Measurements from ENCODE around the gene OR2T5. TPM values are rescaled to one million over a fixed set of nuclear protein-coding genes. Genes with fewer than 3 reads are reported as not detected.
"Not testable (repeated sequence)": the region's sequence is repeated elsewhere in the genome, so short reads cannot be mapped to it uniquely, and the experiment has no call there.

The OR2T5 gene, protein sequence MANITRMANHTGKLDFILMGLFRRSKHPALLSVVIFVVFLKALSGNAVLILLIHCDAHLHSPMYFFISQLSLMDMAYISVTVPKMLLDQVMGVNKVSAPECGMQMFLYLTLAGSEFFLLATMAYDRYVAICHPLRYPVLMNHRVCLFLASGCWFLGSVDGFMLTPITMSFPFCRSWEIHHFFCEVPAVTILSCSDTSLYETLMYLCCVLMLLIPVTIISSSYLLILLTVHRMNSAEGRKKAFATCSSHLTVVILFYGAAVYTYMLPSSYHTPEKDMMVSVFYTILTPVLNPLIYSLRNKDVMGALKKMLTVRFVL
- not detected for total RNA-seq

DNA sequence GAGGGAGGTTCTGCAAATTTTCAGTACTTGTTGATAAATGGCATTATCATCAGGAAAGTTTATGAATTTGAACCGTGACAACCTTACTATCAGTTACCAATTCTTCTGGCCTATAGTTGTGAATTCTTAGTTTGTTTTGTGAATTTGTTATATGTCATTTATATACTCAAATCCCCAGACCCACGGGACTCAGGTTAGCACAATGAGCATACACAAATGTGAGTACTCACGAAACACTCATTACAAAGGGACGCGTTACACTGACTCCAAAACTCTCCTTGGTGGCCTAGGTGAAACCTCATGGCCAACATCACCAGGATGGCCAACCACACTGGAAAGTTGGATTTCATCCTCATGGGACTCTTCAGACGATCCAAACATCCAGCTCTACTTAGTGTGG is at the start of gene OR2T5:
TSS of gene OR2T5 (plus strand) at position 301 of the 400 bp plus-strand sequence. CDS start at position 301, 0 bp downstream.
- intact Hi-C loops (cut with DNase I); H3K9me3 ChIP-seq; DNase-seq (ENCODE audit: low spot score); H3K27ac ChIP-seq; H3K4me3 ChIP-seq; H3K27me3 ChIP-seq (replicated peaks; ENCODE audit: insufficient read depth); H3K36me3 ChIP-seq; H3K4me1 ChIP-seq (replicated peaks): not testable (repeated sequence)
- 90% methylated on average over 4 of the region's 6 CpGs for WGBS

DNA sequence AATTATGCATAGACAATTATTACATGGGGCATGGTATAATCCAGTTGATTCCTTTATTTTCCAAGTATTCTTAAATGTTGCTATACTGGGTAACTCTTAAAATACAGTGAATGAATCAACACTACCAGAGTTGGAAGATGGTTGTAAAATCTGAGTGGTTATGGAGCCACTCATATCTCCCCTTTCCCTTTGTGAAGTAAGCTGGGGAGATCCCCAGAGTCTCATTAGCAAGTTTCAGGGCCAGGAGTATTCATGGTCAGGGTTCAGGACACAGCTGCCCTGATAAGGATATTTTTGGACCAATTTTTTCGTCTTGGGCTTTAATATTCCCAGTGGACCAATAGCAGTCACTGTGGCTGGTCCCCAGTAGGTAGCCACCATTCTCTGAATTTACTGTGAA is 49.7 kb upstream of the OR2T5 start:
- H3K4me1 ChIP-seq (replicated peaks); H3K4me3 ChIP-seq; DNase-seq (ENCODE audit: low spot score); H3K9me3 ChIP-seq; H3K36me3 ChIP-seq; H3K27me3 ChIP-seq (replicated peaks; ENCODE audit: insufficient read depth); H3K27ac ChIP-seq; intact Hi-C loops (cut with DNase I): not testable (repeated sequence)
- WGBS = 67% methylated on average over 1 of the region's 1 CpG

DNA sequence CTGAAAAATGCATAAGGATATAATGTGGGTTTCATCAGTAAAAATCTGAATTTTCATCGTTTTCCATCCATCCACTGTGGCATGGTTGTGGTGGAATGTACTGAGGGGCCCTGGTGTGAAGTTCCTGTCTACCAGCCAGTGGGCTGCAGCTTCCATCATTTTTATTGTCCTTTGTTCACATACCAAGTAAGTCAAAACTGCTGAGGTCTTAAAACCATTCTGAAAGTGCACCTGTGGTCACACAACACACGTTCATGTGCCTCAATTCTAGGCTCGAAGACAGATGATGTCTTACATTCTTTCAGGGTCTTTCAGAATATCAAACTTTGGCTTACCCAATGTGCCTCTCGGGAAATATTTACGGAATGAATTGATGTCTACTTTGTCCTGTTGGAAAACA is 49.1 kb upstream of the OR2T5 start:
- H3K27ac ChIP-seq; H3K27me3 ChIP-seq (replicated peaks; ENCODE audit: insufficient read depth); H3K36me3 ChIP-seq; H3K9me3 ChIP-seq; DNase-seq (ENCODE audit: low spot score); intact Hi-C loops (cut with DNase I); H3K4me3 ChIP-seq; H3K4me1 ChIP-seq (replicated peaks): not testable (repeated sequence)
- WGBS = 65% methylated on average over 5 of the region's 5 CpGs

DNA sequence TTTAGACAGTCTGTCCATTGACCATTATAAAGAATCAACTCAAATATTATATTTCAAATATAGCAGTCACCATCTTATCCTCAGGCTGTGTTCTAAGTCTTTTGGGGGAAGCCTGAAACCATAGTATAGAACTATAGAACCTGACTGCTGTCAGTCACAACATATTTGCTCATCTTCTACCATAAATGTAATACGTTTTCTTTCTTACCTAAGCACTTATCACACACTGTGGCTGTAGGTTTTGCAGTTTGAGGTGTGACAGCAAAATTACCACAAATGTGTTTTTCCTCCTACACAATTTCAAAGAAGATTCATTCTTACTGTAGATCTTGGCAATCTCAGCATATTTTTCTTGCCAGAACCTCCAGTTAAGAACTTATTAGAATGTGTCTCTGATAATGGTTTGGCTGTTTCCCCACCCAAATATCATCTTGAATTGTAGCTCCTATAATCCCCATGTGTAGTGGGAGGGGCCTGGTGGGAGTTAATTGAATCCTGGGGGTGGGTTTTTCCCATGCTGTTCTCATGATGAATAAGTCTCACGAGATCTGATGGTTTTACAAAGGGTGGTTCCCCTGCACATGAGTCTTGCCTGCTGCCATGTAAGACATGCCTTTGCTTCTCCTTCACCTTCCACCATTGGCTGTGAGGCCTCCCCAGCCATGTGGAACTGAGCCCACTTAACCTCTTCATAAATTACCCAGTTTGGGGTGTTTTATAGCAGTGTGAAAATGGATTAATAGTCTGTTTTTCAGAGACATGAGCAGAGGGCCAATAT is 45.7 kb upstream of the OR2T5 start:
- 69% methylated on average over 1 of the region's 2 CpGs for WGBS
- DNase-seq (ENCODE audit: low spot score); intact Hi-C loops (cut with DNase I); H3K27ac ChIP-seq; H3K36me3 ChIP-seq; H3K9me3 ChIP-seq; H3K4me3 ChIP-seq; H3K27me3 ChIP-seq (replicated peaks; ENCODE audit: insufficient read depth); H3K4me1 ChIP-seq (replicated peaks): not testable (repeated sequence)

DNA sequence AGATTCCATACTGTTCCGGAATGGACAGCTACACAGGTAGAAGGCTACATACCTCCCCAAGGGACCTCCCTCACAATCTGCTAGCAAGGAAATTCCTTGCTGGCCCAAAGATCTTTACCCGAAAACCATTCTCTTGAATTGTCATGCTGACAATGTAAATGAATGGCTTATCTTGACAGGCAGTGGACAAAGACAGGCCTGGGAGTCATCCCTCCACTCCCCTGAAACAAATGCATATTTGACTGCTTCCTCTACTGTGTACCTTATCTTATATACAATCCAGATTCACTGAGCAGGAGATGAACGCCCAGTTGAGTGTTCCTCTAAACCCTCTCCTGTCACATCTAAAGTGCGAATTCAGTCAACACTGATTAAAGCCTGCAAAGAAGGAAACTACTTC is 43.8 kb upstream of the OR2T5 start:
- H3K9me3 ChIP-seq; H3K36me3 ChIP-seq; H3K4me3 ChIP-seq; DNase-seq (ENCODE audit: low spot score); H3K27ac ChIP-seq; intact Hi-C loops (cut with DNase I); H3K4me1 ChIP-seq (replicated peaks); H3K27me3 ChIP-seq (replicated peaks; ENCODE audit: insufficient read depth): not testable (repeated sequence)
- 89% methylated on average over 4 of the region's 4 CpGs for WGBS

DNA sequence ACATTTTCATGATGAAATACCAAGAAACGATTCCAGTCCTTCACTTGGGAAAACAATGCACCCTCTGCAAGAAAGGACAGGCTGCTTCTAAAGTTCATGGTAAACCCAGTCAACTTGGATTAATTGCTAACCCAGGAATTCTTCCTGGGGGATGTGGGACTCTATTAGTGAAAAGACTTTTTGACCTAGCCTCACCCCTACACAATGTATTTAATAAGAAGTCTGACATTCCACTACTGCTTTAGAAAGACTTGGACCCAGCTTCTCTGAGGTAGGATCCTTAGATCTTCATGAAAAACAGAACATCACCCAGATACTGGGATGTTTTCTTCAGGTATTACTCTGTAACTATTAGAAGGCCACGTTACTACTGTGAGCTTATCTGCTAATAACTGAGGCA is 43.0 kb upstream of the OR2T5 start, which contains the start of gene OR2T2:
TSS of gene OR2T2 (plus strand) at position 239 of the 400 bp plus-strand sequence. CDS start 7,161 bp downstream, outside the sequence.
- H3K36me3 ChIP-seq; H3K9me3 ChIP-seq; intact Hi-C loops (cut with DNase I); H3K27me3 ChIP-seq (replicated peaks; ENCODE audit: insufficient read depth); DNase-seq (ENCODE audit: low spot score); H3K27ac ChIP-seq; H3K4me1 ChIP-seq (replicated peaks); H3K4me3 ChIP-seq: not testable (repeated sequence)
- 45% methylated on average over 2 of the region's 2 CpGs for WGBS

DNA sequence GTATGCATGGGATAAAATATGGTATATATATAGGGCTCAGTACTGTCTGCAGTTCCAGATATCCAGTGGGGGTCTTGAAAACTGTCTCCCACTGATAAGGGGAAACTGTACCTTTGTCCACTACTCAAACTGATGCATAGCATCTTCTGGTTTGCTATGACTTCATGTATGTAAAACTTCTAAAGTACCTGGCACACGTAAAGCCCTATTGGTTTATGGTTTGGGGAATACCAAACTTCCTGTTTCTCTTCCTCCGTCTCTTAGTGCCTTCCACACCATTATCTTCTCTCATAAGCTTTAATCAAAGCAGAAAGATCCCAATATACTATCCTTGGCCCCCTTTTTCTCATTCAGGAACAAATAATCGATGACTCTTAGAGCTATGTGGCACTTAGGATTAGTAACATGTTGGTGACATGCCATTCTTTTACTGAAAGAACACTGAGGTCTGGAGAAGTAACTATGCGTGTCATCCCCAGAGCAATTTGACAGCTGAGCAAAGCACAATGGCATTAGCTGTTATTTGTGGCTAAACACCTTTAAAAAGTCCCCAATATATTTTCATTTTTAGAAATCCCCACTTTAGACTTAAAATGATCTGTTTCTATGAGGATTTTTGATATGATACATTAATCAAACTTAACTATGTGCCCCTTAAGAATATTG is 39.8 kb upstream of the OR2T5 start:
- DNase-seq (ENCODE audit: low spot score); H3K36me3 ChIP-seq; H3K4me1 ChIP-seq (replicated peaks); H3K27ac ChIP-seq; H3K4me3 ChIP-seq; H3K9me3 ChIP-seq; H3K27me3 ChIP-seq (replicated peaks; ENCODE audit: insufficient read depth); intact Hi-C loops (cut with DNase I): not testable (repeated sequence)
- no CpG with 5 or more reads among the region's 4 CpGs for WGBS

DNA sequence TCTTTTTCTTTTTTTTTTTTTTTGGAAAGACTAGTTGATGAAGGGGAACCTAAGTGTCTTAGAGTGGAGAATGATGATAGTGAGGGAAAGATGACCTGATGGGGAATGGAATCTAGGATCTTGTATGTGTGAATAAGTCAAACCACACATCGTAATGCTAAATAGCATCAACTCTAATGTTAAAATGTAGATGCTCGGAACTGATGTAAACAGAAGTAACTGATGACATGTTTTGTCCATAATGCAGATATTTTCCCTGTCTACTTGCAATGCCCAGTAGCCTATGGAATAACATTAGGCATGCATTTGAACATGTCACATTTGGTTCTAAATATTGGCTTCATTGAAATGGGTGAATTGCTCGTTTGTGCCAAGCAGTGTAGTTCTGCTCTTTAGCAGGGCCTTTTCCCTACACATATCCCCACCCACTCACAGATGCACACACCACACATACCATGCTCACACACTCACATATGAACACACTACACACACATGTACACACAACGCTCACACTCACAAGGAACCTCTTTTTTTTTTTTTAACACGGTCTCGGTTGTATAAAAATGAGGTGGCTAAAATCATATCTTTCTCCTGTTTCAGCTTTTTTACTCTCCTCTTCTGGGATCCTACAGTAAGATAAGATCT is 38.4 kb upstream of the OR2T5 start:
- H3K4me1 ChIP-seq (replicated peaks); H3K27me3 ChIP-seq (replicated peaks; ENCODE audit: insufficient read depth); intact Hi-C loops (cut with DNase I); H3K9me3 ChIP-seq; H3K27ac ChIP-seq; H3K36me3 ChIP-seq; H3K4me3 ChIP-seq; DNase-seq (ENCODE audit: low spot score): not testable (repeated sequence)
- 84% methylated on average over 5 of the region's 6 CpGs for WGBS

DNA sequence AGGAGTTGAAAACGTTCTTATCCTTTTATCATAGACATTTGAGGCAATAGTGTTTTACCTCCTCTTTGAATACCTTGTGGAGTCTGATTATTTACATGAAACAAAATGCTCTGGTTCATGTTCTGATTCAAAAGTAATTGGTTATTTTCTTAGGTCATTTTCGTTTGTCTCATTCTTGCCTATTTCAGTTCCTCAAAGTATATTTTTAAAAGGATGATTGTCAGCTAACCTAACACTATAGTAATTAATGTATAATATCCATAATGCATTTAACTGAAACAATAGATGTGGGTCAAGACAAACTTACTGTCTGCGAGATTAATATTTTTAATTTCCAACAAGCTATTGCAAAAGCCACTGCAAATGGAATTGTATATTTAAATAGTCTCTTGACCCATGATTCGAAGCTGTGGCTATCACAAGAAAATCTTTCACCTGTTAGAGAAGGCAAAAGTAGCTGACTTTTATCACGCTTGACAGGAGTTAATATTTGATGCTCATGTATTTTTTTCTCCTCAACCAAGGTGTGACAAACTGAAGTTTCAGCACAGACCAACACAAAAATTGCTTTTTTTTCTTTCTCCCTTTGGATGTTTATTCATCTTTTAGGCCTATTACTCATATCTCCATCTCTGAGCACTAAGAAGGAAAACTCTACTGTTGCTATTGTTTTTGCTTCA is 37.8 kb upstream of the OR2T5 start:
- H3K9me3 ChIP-seq; H3K4me3 ChIP-seq; H3K4me1 ChIP-seq (replicated peaks); H3K36me3 ChIP-seq; H3K27ac ChIP-seq; DNase-seq (ENCODE audit: low spot score); H3K27me3 ChIP-seq (replicated peaks; ENCODE audit: insufficient read depth); intact Hi-C loops (cut with DNase I): not testable (repeated sequence)
- 54% methylated on average over 2 of the region's 5 CpGs for WGBS

DNA sequence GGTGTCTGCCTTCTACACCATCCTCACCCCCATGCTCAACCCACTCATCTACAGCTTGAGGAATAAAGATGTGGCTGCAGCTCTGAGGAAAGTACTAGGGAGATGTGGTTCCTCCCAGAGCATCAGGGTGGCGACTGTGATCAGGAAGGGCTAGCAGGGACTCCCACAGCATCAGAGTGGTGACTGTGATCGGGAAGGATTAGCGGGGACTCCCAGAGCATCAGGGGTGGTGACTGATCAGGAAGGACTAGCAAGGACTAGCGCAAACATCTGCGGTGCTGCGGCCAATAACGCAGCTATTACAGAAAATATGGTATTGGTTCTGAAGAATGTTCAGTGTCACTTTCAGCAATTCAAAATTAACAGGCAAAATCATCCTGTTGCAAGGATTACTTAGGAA is 34.8 kb upstream of the OR2T5 start:
- 82% methylated on average over 7 of the region's 7 CpGs for WGBS
- DNase-seq (ENCODE audit: low spot score); H3K4me3 ChIP-seq; H3K27ac ChIP-seq; intact Hi-C loops (cut with DNase I); H3K36me3 ChIP-seq; H3K27me3 ChIP-seq (replicated peaks; ENCODE audit: insufficient read depth); H3K9me3 ChIP-seq; H3K4me1 ChIP-seq (replicated peaks): not testable (repeated sequence)

Measured in prostate gland (tissue), 2 donors.